ENCODE results near the gene SDR42E2. TPM values are rescaled to one million over a fixed set of nuclear protein-coding genes. Genes with fewer than 3 reads are reported as not detected.
"Not testable (repeated sequence)": the region's sequence is repeated elsewhere in the genome, so short reads cannot be mapped to it uniquely, and the experiment has no call there.

The SDR42E2 gene
- total RNA-seq, 2 donors from 2014 or later = 0.66 TPM; not detected in 1

DNA sequence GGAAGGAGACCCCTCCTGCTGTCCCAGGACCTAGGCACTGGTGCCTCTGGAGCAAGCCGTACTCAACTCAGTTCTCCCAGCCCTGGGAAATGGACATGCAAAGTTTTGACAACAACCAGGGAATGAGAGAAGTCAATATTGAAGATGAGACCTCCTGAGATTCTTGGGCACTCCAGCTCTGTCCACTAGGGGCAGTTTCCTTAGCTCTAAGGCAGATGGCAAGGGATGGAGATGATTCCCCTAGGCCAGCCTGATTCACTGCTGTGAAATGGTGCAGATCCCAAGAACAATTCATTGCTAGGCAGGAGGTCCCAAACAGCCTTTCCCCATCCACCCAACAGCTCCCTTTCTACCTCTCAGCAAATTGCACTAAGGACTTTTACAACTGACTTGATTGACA lies 20.5 kb upstream of the SDR42E2 start:
- Histone ChIP-seq H3K9me3 (no peaks in the 10 kb centered on the region), H3K27ac (no peak overlapping the region), H3K4me1 (no peaks in the 10 kb centered on the region), H3K27me3 (no peaks in the 10 kb centered on the region), H3K36me3 (replicated peaks in 1 of 2; ENCODE audit: insufficient read depth in 1 of 2, low read depth in 2 of 2) (no peaks in the 10 kb centered on the region), H3K4me3 (no peak overlapping the region)
- intact Hi-C loops (cut with DNase I) = no loop called here
- TF ChIP-seq POLR2A (IDR thresholded peaks at IDR 0.05) (no peak), CTCF (IDR thresholded peaks at IDR 0.05) (no peak)
- DNase-seq = no peak
- 79% methylated on average over 1 of the region's 1 CpG for WGBS, 2 donors
- no peak for ATAC-seq

DNA sequence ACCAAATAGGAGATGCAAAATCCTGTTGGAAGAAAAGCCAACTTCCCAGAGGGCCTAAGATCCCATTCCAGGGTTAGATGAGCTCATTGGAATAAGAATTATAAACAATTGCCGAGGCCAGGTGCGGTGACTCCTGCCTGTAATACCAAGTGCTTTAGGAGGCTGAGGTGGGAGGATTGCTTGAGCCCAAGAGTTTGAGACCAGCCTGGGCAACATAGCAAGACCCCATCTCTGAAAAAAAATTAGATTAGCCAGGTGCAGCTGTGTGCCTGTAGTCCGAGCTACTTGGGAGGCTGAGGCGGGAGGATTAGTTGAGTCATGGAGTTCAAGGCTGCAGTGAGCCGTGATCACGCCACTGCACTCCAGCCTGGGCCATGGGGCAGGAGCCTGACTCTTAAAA lies 17.8 kb upstream of the SDR42E2 start:
- WGBS, 2 donors = 85 to 93% methylated on average over 6 of the region's 6 CpGs
- no peak for DNase-seq

GRCh38 chr16:22147853-22148252 lies 14.5 kb upstream of the SDR42E2 start:
- DNase-seq = no peak
- no peaks in the 10 kb centered on the region for H3K9me3 ChIP-seq
- no peaks in the 10 kb centered on the region for H3K36me3 ChIP-seq (replicated peaks in 1 of 2; ENCODE audit: insufficient read depth in 1 of 2, low read depth in 2 of 2)
- no peaks in the 10 kb centered on the region for H3K4me1 ChIP-seq
- H3K27ac ChIP-seq = no peak overlapping the region
- 44 to 58% methylated on average over 8 to 9 of the region's 9 CpGs for WGBS, 2 donors
- no peaks in the 10 kb centered on the region for H3K27me3 ChIP-seq
- no peak for ATAC-seq
- TF ChIP-seq POLR2A (IDR thresholded peaks at IDR 0.05) (no peak), CTCF (IDR thresholded peaks at IDR 0.05) (no peak)
- H3K4me3 ChIP-seq = no peak overlapping the region
- intact Hi-C loops (cut with DNase I) = no loop called here

More for the DNA sequence above, 17.8 kb upstream of the SDR42E2 start:
- no peaks in the 10 kb centered on the region for H3K4me1 ChIP-seq
- H3K9me3 ChIP-seq = no peaks in the 10 kb centered on the region
- TF ChIP-seq CTCF (IDR thresholded peaks at IDR 0.05) = no peak
- no peak for TF ChIP-seq POLR2A (IDR thresholded peaks at IDR 0.05)
- intact Hi-C loops (cut with DNase I) = no loop called here
- no peak for ATAC-seq
- H3K27ac ChIP-seq = no peak overlapping the region
- no peaks in the 10 kb centered on the region for H3K27me3 ChIP-seq
- H3K4me3 ChIP-seq = no peak overlapping the region
- no peaks in the 10 kb centered on the region for H3K36me3 ChIP-seq (replicated peaks in 1 of 2; ENCODE audit: insufficient read depth in 1 of 2, low read depth in 2 of 2)

DNA sequence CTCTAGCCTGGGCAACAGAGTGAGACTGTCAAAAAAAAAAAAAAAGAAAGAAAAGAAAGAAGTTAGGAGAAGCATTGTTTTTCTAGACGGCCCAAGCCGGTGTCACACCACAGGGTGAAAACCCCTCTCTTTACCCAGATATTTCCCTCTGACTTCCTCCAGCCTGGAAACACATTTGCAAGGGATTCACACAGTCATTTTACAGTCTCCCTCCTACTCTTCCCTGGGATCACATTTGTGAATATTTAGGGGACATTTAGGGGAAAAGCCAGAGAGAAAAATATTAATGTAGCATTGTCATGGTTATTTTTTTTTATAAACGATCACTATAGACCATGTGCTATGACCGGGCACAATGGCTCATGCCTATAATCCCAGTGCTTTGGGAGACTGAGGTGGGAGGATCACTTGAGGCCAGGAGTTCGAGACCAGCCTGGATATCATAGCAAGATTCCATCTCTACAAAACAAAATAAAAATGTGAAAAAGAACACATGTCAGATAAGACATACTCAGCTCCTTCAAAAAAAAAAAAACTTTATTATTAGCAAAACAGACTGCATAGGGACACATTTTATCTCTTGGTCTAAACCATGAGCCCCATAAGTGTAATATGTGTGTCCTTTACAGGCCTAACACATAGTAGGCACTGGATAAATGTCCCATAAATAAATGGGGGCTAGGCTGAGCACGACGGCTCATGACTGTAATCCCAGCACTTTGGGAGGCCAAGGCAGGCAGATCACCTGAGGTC lies 10.9 kb upstream of the SDR42E2 start:
- Histone ChIP-seq H3K4me3 (no peak overlapping the region), H3K27me3 (no peaks in the 10 kb centered on the region), H3K36me3 (replicated peaks in 1 of 2; ENCODE audit: insufficient read depth in 1 of 2, low read depth in 2 of 2) (no peaks in the 10 kb centered on the region), H3K4me1 (no peaks in the 10 kb centered on the region), H3K9me3 (no peaks in the 10 kb centered on the region), H3K27ac (no peak overlapping the region)
- ATAC-seq = no peak
- 67 to 73% methylated on average over 7 of the region's 7 CpGs for WGBS, 2 donors
- TF ChIP-seq CTCF (IDR thresholded peaks at IDR 0.05) = no peak
- no peak for TF ChIP-seq POLR2A (IDR thresholded peaks at IDR 0.05)
- intact Hi-C loops (cut with DNase I) = no loop called here
- no peak for DNase-seq

DNA sequence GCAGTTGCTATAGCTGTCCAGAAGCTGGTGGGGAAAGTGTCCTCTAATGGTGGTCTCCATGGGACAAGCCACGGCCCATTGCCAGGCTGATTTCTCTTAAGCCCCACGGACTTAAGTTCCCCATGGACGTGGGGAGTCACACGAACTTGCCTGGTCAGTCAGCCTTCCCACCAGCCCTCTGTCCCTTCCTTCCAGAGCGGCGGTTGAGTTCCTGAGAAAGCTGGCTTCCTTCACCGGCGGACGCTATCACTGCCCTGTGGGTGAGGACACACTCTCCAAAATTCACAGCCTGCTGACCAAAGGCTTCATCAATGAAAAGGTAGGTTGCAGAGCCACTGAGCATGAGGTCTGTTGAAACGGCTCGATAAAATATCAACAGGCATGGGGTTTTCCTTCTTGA lies 10.0 kb upstream of the SDR42E2 start:
- TF ChIP-seq CTCF (IDR thresholded peaks at IDR 0.05) = no peak
- no peak for TF ChIP-seq POLR2A (IDR thresholded peaks at IDR 0.05)
- DNase-seq = no peak
- Histone ChIP-seq H3K27me3 (no peaks in the 10 kb centered on the region), H3K4me3 (no peak overlapping the region), H3K27ac (no peak overlapping the region), H3K4me1 (no peaks in the 10 kb centered on the region), H3K36me3 (replicated peaks in 1 of 2; ENCODE audit: insufficient read depth in 1 of 2, low read depth in 2 of 2) (no peaks in the 10 kb centered on the region), H3K9me3 (no peaks in the 10 kb centered on the region)
- intact Hi-C loops (cut with DNase I) = no loop called here
- 77 to 79% methylated on average over 4 to 11 of the region's 11 CpGs for WGBS, 2 donors
- ATAC-seq = no peak

DNA sequence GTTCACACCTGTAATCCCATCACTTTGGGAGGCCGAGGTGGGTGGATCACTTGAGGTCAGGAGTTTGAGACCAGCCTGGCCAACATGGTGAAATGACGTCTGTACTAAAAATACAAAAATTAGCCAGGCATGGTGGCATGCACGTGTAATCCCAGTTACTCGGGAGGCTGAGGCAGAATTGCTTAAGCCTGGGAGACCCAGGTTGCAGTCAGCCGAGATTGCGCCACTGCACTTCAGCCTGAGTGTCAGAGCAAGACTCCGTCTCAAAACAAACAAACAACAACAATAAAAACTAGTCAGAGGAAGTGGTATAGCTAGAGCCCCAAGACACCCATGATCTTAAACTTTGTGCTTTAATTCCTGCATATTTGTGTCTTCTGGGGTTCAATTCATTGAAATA lies 9.2 kb upstream of the SDR42E2 start:
- H3K27me3 ChIP-seq; H3K27ac ChIP-seq; H3K4me1 ChIP-seq; intact Hi-C loops (cut with DNase I); H3K4me3 ChIP-seq; DNase-seq; ATAC-seq; H3K9me3 ChIP-seq; H3K36me3 ChIP-seq (replicated peaks in 1 of 2; ENCODE audit: insufficient read depth in 1 of 2, low read depth in 2 of 2): not testable (repeated sequence)
- 68 to 74% methylated on average over 7 of the region's 7 CpGs for WGBS, 2 donors
